Frontal cortex (tissue), 4 donors: ENCODE results near the gene OSBPL1A. TPM values are rescaled to one million over a fixed set of nuclear protein-coding genes. Genes with fewer than 3 reads are reported as not detected.

ENCODE experiments used
- DNase-seq, 2 donors: peaks; one replicate each; pipeline ENCODE4 v3.0.0; 2012; ENCODE audit warnings: low spot score in 2 of 2
- FAIRE-seq: peaks from 2 replicates; lab custom pipeline; 2012; peaks lifted over from hg19 to GRCh38; lab: Jason Lieb, UNC
- total RNA-seq: library from RNA; depleted of rRNA; stranded (reverse); fragments of >200 nt; gene quantifications from one replicate; pipeline ENCODE4 v1.2.3, GENCODE V29; 2014
- donor health status: control.
- donor health status: control.
- donor health status: control.

Gene OSBPL1A
- total RNA-seq, 1 donor from 2014 or later = 42.8 TPM

DNA sequence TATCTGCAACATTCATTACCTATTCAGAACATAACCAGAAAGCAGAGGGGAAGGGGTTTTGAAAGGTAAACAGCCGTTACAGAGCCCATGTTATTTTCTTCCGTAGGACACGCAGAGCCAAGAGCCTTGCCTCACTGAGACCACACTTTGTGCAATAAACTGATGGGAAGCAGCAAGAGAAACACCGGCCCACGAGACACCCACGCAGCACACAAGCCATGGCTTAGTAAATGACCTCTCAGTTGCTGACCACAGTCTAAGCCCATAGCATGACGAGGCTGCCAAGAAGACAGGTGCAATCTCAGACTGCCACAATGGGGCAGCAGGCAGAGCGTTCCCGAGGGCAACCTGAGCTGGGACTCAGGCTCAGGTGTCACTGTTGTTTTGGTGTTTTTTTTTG lies 199.2 kb downstream of the OSBPL1A start:
- no peak for DNase-seq
- no peak for FAIRE-seq

DNA sequence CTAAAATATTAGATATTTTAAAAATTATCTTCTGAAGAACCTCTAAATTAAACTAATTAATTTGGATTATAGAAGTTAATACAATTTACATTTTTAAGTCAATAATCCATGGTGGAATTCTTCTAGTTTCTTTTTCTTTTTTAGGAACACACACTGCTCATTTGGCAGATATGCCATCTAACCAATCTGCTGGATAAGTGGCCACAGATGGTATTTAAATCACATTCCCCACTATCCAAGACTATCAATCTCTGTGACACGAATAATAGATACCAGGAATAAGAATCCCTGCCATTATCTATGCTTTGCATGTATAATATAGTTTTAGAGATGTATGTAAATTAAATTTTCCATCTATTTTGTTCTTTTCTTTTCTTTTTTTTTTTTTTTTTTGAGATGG lies 200.2 kb downstream of the OSBPL1A start:
- DNase-seq = no peak
- FAIRE-seq = no peak

DNA sequence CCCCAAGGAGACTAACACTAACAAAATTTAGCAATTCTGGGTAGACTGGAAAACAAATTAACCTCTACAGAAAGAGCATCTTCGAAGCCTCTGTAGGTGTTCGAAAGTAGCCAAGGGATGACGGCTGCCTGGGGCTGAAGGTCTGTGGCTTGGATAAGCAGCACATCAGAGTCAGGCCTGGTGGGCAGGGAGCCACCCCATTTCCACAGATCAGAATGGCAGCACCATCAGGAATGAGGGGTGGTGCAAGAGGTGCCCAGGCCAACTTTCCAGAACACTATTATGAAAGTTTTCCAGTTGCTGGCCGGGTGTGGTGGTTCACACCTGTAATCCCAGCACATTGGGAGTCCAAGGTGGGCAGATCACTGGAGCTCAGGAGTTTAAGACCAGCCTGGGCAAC lies 200.9 kb downstream of the OSBPL1A start:
- FAIRE-seq (no peak), DNase-seq (no peak)

DNA sequence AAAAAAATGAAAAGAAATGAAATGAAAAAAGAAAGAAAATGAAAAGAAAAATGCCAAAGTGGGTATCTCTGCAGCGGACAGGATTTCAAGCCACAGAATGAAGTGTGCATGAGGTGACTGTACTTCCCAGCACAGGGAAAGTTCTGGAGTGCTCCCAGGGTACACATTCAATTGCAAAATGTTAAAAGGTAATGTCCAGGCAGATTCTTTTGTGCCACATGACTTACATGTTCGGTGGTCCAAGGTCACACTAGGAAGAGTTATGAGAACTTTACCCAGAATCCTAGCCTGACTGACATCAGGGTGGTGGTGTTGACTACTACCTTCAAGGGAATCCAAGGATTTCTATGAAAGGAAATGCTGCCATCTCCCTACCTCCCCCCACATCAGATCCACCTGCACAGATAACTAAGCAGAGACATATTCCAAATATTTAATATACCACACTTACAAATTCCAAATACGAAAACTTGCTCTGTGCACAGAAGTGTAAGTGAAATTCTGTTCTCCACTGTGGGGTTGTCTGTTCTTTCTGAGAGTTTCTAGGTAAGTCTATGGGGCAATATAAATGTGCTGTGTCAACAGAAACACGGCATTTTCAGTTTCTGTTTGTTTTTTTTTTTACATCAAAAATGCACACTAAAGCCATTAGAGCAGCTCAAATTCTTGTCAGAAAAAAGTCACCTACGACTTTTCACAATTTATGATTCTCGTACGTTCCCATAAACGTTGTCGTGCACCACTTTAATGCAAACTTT lies 202.1 kb downstream of the OSBPL1A start:
- no peak for DNase-seq
- no peak for FAIRE-seq

DNA sequence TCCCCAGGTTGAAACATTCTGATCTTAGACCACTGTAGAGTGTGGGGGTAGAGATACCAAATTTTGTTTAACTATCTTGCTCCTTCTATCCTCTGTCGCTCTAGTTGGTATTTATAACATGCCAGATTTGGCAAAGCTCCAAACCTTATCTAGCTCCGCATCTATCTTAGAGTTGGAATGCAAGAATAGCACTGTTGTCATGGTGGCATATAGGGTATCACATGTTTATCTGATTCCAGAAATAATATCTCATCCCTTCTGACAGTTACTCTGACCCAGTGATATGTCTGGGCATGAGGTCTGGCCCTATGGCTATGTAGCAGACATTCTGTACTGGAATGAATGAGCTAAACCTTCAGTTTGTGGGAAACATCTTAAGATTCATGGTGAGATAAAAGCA lies 207.0 kb downstream of the OSBPL1A start:
- DNase-seq = no peak
- no peak for FAIRE-seq

DNA sequence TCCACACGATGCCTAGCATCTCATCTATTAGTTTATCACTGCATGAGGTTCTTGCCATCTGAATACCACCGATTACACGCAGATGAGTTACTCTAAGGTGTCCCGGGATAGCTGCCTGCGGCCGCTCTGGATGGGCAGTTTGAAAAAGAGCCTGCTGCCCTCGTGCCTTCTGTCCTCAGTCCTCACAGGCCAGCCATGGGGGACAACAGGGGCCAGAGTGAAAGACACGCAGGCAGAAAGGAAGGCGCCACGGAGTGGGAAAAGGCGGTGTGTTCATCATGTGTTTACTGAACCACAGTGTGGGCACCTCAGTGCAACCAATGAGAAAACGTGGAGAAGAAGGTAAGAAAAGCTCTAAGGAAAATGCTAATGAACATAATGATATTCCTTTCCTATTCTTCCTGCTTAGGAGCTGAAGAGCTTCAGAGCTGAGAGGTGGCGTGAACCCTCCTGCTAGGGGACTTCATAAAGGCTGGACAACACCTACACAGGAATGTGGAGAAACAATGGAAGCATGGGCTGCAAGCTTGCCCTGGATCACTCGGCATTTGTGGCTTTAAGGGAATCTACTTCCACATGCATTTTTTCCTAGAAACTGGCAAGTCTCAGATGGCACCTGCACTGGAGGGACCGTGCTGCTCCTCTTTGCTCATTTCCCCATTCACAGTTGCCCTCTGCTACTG lies 207.8 kb downstream of the OSBPL1A start:
- no peak for FAIRE-seq
- no peak for DNase-seq

DNA sequence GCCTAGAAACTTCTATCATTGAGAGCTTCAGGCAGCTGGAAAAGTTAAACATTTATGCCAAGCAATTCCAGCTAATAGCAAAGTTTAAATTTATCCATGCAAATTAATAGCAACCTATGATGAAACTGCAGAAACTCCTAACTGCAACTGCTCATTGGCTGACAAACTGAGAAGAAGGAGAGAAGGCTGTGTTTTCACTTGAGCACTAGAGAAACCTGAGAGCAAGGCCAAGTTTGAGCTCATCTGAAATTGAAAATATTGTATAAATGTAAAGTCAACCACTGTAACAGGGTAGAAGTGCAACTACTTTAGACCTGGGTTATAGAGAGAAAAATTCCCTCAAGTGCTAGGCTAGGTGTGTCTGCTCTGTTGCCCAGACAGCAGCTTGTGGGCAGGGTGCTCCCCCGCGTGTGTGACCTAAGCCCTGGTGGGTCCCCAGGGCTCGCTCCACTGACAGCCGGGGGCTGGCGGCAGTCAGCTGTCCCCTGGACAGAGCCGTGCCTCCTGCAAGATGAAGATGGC lies 208.6 kb downstream of the OSBPL1A start:
- DNase-seq = no peak

DNA sequence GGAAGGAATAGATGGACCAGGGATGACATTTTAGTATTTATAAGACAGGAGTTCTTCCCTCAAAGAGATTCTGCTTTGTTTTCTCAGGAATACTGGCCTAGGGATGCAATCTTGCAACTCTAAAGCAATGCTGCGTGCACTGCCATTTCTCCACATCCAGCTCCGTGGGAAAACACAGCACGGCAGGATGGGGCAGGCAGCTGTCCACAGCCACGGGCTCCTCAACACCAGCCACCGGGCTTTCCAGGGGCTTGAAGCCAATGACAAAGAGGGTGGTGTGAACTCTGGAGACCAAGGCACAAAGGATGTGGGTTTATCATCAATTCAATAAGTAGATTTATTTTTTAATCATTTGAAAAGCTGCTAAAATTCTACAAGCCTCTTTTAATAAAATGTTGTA lies 209.5 kb downstream of the OSBPL1A start:
- DNase-seq = no peak
- no peak for FAIRE-seq

More for the DNA sequence above, 208.6 kb downstream of the OSBPL1A start:
- no peak for FAIRE-seq

DNA sequence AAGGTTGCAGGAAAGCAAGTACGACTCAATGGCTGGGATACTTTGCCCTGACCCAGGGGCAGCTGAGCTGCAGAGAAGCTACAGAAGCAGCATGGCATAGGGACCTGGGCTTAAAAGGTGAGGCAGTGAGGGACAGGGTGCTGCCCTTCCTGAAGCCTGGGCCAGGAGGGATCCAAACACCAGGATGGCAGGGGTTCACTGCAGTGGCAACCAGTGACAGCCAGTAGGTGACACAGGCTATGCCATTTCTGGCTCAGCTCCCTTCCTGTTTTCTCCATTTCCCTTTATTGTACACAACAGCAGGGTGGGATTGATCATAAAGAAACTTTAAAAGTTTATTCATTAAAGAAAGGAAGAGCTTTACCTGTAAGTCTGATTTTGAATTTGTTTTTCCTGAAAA lies 209.9 kb downstream of the OSBPL1A start:
- DNase-seq (no peak), FAIRE-seq (no peak)

DNA sequence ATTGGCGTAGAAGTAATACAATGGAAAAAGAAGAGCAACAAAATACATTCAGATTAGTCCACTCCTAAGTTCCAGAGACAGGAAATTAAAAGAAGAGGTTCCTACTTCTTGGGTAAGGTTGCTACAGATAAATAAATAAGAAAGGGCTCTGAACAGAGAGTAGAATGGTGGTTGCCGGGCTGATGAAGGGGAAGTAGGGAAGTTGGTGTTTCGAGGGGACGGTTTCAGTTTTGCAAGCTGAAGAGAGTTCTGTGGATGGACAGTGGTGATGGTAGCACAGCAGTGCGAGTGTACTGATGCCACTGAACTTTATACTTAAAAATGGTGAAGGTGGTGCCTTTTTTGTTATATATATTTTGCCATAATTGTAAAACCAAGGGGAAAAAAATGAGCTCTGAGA lies 210.6 kb downstream of the OSBPL1A start:
- no peak for DNase-seq
- FAIRE-seq = no peak

DNA sequence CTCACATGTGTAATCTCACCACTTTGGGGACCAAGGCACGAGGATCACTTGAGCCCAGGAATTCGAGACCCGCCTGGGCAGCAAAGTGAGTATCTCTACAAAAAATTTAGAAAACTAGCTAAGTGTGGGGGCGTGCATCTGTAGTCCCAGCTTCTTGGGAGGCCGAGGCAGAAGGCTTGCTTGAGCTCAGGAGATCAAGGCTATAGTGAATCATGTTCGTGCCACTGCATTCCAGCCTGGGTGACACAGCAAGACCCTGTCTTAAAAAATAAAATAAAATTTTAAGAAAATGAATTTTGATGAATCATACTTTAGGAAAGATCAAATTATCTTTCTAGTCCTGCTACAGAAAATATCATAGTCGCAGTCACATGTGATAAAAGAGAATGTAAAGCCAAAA lies 211.8 kb downstream of the OSBPL1A start:
- FAIRE-seq = no peak

DNA sequence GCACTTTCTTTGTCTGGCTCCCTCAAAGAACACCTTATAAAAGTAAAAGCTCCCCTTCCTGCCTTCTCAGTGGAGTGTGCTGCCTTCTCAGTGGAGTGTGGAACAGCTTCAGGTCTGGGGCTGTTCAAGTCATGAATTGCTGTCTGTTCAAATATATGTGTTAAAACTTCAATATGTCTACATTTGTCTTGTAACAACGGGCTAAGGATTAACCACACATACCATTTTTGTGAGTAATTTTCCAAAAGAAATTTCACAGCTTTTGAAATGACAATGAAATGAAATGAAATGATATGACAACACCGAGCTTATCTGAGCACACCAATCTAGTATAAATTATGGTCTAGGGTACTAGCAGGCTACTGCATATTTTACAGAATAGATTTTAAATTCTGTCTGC lies 215.8 kb downstream of the OSBPL1A start:
- DNase-seq = no peak
- no peak for FAIRE-seq

More for the DNA sequence above, 211.8 kb downstream of the OSBPL1A start:
- no peak for DNase-seq

DNA sequence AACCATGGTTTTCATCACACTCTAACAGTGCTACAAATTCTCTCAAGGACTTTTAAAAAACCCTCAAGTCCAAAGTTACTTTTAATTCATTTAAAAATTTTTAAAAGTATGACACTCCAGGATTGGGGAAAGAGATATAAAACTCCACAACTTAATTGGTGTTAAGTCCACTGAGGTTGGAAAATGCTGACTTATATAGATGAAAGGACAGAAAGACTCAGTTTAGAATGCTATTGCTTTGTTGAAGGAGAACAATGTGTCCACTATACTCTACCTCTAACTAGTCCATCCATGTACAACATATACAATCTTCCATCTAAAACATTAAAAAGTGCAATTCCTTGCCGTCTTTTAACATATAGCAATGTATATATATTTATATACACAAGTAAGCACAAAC lies 217.6 kb downstream of the OSBPL1A start:
- no peak for FAIRE-seq

DNA sequence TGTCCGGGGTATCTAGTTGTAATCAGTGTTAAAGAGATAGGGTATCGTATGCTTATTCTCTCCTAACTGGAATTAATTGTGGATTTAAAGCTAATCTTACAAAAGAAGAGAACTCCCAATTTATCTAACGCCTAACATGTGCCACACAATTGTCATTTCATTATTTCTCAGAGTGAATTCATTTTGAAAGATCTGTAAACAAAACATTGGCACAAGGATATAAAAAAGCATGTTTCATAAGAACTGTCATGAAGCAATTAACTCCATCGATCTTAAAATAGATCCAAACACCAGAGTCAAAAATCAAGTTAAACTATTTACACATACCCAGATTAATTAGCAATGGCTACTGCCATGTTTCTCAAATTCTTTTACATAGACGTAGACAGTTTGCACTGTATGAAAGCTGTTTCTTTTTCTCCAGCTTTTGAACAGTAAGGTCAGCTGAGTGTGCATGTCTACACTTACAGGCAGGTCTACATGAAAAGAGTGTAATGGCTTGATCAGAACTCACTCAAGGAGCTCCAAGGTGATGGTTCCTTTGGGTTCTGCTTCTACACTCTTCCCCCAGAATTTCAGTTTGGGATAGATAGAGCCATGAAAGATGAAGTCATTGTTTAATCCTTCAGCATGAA lies 220.0 kb downstream of the OSBPL1A start:
- FAIRE-seq = no peak

More for the DNA sequence above, 217.6 kb downstream of the OSBPL1A start:
- DNase-seq = no peak

DNA sequence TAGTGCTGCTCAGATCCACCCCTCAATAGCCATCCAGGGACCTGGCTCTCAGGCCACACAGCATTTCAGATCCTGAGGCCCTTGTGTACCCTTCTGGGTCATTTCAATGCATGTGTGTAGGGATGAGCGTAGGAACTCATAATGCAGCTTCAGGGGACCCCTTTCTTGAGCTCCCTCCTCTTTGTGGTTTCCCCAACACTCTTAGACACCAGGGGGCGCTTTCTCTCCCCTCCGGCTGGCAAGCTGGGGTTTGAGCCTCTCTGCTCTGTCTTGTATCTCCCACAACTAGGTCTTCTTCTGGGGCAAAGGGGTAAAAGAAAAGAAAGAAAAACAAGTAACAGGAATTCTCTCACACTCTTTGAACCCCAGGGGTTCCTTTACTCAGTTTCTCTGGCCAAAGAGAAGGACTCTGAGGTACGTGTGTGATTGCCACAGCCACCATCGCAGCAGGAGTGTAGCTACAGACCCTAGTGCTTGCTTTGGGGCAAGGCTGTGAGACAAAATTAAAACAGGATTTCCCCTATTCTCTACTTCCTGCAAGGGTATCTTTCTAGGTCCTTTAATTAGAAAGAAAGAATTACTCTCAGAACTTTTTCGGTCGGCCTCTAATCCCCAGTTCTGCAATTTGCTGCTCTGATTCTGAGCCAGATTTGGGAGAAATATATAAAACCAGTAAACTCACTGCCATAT lies 220.8 kb downstream of the OSBPL1A start:
- DNase-seq = no peak
- FAIRE-seq = no peak

More for the DNA sequence above, 220.0 kb downstream of the OSBPL1A start:
- DNase-seq = no peak

DNA sequence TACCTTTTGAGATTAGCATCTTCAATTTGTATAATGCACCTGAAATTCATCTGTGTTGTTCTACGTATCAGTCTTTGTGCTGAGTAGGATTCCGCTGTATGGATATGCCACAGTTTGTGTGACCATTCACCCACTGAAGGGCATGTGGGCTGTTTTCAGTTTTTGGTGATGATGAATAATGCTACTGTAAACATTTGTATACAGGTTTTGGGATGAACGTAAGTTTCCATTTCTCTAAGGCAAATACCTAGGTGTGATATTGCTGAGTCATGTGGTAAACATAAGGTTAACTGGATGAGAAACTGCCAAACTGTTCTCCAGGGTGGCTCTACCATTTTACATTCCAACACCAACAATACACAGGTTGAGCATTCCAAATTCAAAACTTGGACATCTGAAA lies 223.6 kb downstream of the OSBPL1A start:
- FAIRE-seq = no peak
- no peak for DNase-seq

DNA sequence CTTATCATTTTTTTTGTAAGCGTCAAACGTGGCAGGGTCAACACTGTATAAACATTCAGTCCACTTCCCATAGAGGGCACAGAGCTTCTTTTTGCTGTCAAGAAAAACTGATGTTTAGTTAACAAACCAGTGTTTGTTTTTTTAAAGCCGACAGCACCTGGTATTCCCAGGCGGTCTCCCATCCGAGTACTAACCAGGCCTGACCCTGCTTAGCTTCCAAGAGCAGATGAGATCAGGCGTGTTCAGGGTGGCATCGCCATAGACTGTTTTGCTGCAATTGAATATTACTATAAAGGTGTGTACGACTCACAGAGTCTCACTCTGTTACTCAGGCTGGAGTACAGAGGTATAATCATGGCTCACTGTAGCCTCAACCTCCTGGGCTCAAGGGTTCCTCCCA lies 227.3 kb downstream of the OSBPL1A start:
- FAIRE-seq = no peak
- no peak for DNase-seq

DNA sequence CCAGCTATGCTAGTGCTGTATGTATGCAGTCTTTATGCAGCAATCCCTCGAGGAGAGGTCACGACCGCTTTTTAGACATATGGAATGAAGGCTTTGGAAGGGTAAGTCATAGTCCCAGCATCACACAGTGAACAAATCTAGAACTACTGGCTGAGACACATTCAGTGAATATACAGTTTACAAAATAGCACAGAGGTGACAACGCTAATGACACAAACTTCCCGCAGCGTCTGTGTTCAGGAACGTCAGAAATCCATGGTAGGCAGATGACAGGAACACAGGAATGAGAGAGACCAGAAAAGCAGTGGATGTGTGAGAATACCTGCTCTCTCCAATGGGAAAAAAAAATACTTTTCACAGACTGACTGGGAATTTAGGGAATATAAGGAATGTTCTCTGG lies 229.1 kb downstream of the OSBPL1A start:
- DNase-seq (no peak), FAIRE-seq (no peak)

DNA sequence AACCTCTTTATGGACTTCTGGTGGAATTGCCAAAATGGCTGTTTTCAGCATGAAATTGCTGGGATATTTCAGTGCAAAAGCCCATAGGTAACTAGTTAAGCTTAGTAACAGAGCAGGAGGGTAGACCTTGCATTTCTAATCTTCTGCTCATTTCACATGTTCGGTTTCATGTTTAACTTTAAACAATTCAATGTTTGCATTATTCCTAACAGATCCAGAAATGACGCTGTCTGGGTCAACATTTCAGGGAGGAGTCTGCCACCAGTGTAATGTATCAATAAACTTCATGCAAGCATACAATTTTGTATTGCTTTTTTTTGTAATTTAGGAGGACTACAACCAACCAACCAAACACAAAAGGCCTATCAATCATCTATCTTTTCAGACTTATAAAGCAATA lies 236.3 kb downstream of the OSBPL1A start:
- no peak for FAIRE-seq

DNA sequence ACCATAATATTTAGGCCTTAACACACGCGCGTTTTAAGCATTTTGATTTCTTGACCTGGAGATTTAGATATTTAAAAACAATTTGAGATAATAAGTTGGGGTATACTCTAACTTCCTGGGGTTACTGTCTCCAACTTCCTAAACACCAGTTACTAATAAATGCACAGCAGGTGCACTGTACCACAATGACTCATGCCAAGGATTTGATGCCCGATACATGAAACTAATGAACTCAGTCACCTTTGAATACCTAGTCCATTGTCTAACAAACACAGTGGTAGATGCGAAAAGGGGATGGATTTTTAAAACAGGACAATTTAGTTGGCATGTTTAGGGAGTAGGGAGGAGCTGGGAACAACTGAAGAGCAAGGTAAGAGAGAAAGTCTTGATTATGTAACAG lies 237.5 kb downstream of the OSBPL1A start:
- no peak for FAIRE-seq
- DNase-seq = no peak

More for the DNA sequence above, 236.3 kb downstream of the OSBPL1A start:
- DNase-seq = no peak
